B cell (primary cell): Measurements from ENCODE around the gene CERK. TPM values are rescaled to one million over a fixed set of nuclear protein-coding genes. Genes with fewer than 3 reads are reported as not detected.

Experiments used
- ATAC-seq: fragments of 200-7000 bp; cut with Tn5 transposase; one replicate; pipeline ENCODE4 v1.10.0; 2021; ENCODE audit warnings: low read depth, mild to moderate bottlenecking, moderate number of reproducible peaks, moderate library complexity
- CTCF ChIA-PET: fragments of 350-600 bp; sonication (Branson Sonifier 250); formaldehyde crosslinking; loops from one replicate; lab custom pipeline; 2021; ENCODE audit warnings: antibody characterized with exemption, inconsistent platforms; lab: Charles Lee
- POLR2A ChIA-PET: fragments of 350-600 bp; sonication (Branson Sonifier 250); formaldehyde crosslinking; loops from one replicate; lab custom pipeline; 2021; ENCODE audit warnings: antibody characterized with exemption; lab: Charles Lee
- DNase-seq: peaks from one replicate; pipeline ENCODE4 v3.0.0; 2013
- H2AFZ ChIP-seq: 2 replicates; pipeline ENCODE4 v1.6.1; 2012; ENCODE audit warnings: mild to moderate bottlenecking, low read depth, low read length; ENCODE audit not compliant: insufficient read depth, poor library complexity, severe bottlenecking
- H3K27ac ChIP-seq, 2 donors: 1 replicate in 1 of 2; 2 replicates in 1 of 2; pipeline ENCODE4 v1.5.1; 2012 to 2013; ENCODE audit warnings: low read length in 2 of 2, mild to moderate bottlenecking in 2 of 2, moderate library complexity in 1 of 2
- H3K27me3 ChIP-seq, 4 experiments: fragments of 200-600 bp in 1 of 4; sonication (generic) in 1 of 4; replicated peaks in 1 of 4; 1 replicate in 2 of 4; 2 replicates in 2 of 4; pipeline versions ENCODE4 v1.6.1 to v1.7.0; 2013 to 2016; ENCODE audit warnings: low read length in 3 of 4, mild to moderate bottlenecking in 2 of 4, mixed read lengths in 1 of 4, moderate library complexity in 1 of 4; ENCODE audit not compliant: insufficient read depth in 4 of 4, control insufficient read depth in 3 of 4; ENCODE audit errors: control extremely low read depth in 1 of 4
- H3K36me3 ChIP-seq, 2 experiments: replicated peaks in 1 of 2; 1 replicate in 1 of 2; 2 replicates in 1 of 2; pipeline versions ENCODE4 v1.6.1 to v1.7.1; 2013; ENCODE audit warnings: low read length in 1 of 2; ENCODE audit not compliant: insufficient read depth in 2 of 2, control insufficient read depth in 1 of 2; ENCODE audit errors: control extremely low read depth in 1 of 2, extremely low read depth in 1 of 2
- H3K4me1 ChIP-seq, 2 donors: fragments of 200-600 bp in 1 of 2; sonication (generic) in 1 of 2; 1 replicate in 1 of 2; 2 replicates in 1 of 2; pipeline versions ENCODE4 v1.5.1 to v1.6.1; 2013 to 2017; ENCODE audit warnings: low read length in 2 of 2; ENCODE audit not compliant: control insufficient read depth in 2 of 2, insufficient read depth in 2 of 2
- H3K4me2 ChIP-seq: replicated peaks from 2 replicates; pipeline ENCODE3; 2012; ENCODE audit warnings: mild to moderate bottlenecking, low read depth, low read length; ENCODE audit not compliant: poor library complexity, severe bottlenecking
- H3K4me3 ChIP-seq, 5 experiments: fragments of 200-600 bp in 1 of 5; sonication (generic) in 1 of 5; 1 replicate in 3 of 5; 2 replicates in 2 of 5; pipeline versions ENCODE4 v1.5.1 to v1.7.0; 2011 to 2016; ENCODE audit warnings: low read length in 4 of 5, mild to moderate bottlenecking in 4 of 5, low read depth in 2 of 5, control low read depth in 1 of 5, moderate library complexity in 1 of 5; ENCODE audit not compliant: insufficient read depth in 1 of 5; ENCODE audit errors: control extremely low read depth in 1 of 5, extremely low read depth in 1 of 5
- H3K79me2 ChIP-seq: fragments of 200-600 bp; sonication (generic); one replicate; pipeline ENCODE4 v1.6.0; 2016; ENCODE audit warnings: low read length; ENCODE audit not compliant: control insufficient read depth, insufficient read depth
- H3K9ac ChIP-seq: fragments of 200-600 bp; sonication (generic); 2 replicates; pipeline ENCODE4 v1.6.1; 2017; ENCODE audit warnings: mild to moderate bottlenecking, low read length, moderate library complexity
- H3K9me3 ChIP-seq, 3 donors: one replicate each; pipeline versions ENCODE4 v1.6.1 to v1.7.1; 2013; ENCODE audit warnings: low read length in 2 of 3; ENCODE audit not compliant: control insufficient read depth in 2 of 3, insufficient read depth in 1 of 3; ENCODE audit errors: control extremely low read depth in 1 of 3
- H4K20me1 ChIP-seq: 2 replicates; pipeline ENCODE4 v1.6.0; 2012; ENCODE audit warnings: mild to moderate bottlenecking, low read length; ENCODE audit not compliant: insufficient read depth, control insufficient read depth, poor library complexity, severe bottlenecking
- H3K27ac Mint-ChIP-seq: one replicate; pipeline ENCODE4 v1.8.0; 2021; ENCODE audit warnings: mixed read lengths
- H3K27me3 Mint-ChIP-seq: one replicate; pipeline ENCODE4 v1.8.0; 2021; ENCODE audit warnings: mixed read lengths
- H3K4me1 Mint-ChIP-seq: one replicate; pipeline ENCODE4 v1.8.0; 2021; ENCODE audit warnings: mixed read lengths
- H3K4me3 Mint-ChIP-seq: one replicate; pipeline ENCODE4 v1.8.0; 2021; ENCODE audit warnings: mixed read lengths
- H3K9me3 Mint-ChIP-seq: one replicate; pipeline ENCODE4 v1.8.0; 2022; ENCODE audit warnings: mixed read lengths; ENCODE audit not compliant: insufficient read depth
- EZH2 ChIP-seq: IDR thresholded peaks from 2 replicates; pipeline ENCODE4 v1.6.1; 2012; ENCODE audit warnings: borderline replicate concordance, low read depth, mild to moderate bottlenecking, moderate library complexity, low read length; ENCODE audit not compliant: insufficient read depth, poor library complexity, severe bottlenecking
- WGBS: methylation state at CpG from one replicate; pipeline ENCODE4 v1.1.5; 2013; ENCODE audit warnings: missing lambda C conversion rate; ENCODE audit not compliant: insufficient coverage; 5-methylcytosine and 5-hydroxymethylcytosine counted together
- intact Hi-C: fragments of 100-400 bp; cut with micrococcal nuclease; formaldehyde crosslinking; loops from one replicate; pipeline ENCODE4 v1.10.0; 2022
- polyA plus RNA-seq: library from polyadenylated mRNA; depleted of rRNA; stranded (reverse); fragments of >200 nt; gene quantifications from 2 replicates; pipeline ENCODE4 v1.2.3, GENCODE V29; 2012
- total RNA-seq, 2 donors: library from RNA; stranded (reverse); fragments of 120-200 nt in 1 of 2; gene quantifications; 1 replicate in 1 of 2; 2 replicates in 1 of 2; pipeline versions ENCODE4 v1.2.3 to v1.2.4, GENCODE V29; 2013 to 2022
- TF ChIP-seq, protein P1 (sequence below): fragments of 200-600 bp; IDR thresholded peaks from one replicate; pipeline ENCODE4 v1.8.0; 2022; ENCODE audit warnings: antibody characterized with exemption, mild to moderate bottlenecking

The CERK gene
- total and polyA plus RNA-seq, 2 donors (not counting 1 experiment from before 2014, with no cell fraction given), result 23.2 to 48.3 TPM

DNA sequence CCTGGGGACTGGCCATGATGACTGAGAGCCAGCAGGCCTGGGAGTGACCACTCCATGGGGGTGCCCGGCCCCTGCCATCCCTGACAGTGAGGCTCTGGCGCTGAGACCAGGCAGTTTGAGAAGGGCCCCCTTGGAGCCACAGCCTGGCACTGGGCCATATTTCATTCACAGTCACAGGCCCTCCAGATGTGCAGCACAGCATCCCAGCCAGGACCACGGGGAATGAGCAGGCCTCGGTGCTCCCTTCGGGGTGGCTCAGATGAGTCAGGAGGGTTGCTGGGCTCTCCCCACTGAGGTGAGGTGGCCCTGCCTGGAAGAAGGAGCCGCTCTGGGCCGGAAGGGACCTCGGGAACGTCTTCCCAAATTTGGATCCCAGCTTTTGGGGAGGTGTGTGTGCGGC, 64.8 kb downstream of the CERK start:
- Histone ChIP-seq H3K79me2 (peaks cover 32% of the 10 kb centered on the region), H3K9ac (peak overlapping the region; percentile 40), H3K4me2 (peak overlapping the region; percentile 76), H3K9me3 (peaks cover 0 to 4% (median 0%) of the 10 kb centered on the region in 3 donors), H3K4me1 (peaks cover 32 to 39% of the 10 kb centered on the region in 2 donors), H3K36me3 (peaks cover 0 to 50% of the 10 kb centered on the region in 2 experiments), H2AFZ (no peak overlapping the region), H4K20me1 (peaks cover 66% of the 10 kb centered on the region), H3K4me3 (no peak overlapping the region), H3K27me3 (peaks cover 0 to 21% (median 0%) of the 10 kb centered on the region in 4 experiments), H3K27ac (no peak overlapping the region)
- TF ChIP-seq, protein P1, sequence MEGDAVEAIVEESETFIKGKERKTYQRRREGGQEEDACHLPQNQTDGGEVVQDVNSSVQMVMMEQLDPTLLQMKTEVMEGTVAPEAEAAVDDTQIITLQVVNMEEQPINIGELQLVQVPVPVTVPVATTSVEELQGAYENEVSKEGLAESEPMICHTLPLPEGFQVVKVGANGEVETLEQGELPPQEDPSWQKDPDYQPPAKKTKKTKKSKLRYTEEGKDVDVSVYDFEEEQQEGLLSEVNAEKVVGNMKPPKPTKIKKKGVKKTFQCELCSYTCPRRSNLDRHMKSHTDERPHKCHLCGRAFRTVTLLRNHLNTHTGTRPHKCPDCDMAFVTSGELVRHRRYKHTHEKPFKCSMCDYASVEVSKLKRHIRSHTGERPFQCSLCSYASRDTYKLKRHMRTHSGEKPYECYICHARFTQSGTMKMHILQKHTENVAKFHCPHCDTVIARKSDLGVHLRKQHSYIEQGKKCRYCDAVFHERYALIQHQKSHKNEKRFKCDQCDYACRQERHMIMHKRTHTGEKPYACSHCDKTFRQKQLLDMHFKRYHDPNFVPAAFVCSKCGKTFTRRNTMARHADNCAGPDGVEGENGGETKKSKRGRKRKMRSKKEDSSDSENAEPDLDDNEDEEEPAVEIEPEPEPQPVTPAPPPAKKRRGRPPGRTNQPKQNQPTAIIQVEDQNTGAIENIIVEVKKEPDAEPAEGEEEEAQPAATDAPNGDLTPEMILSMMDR, result no peak
- no peak for TF ChIP-seq EZH2
- CTCF ChIA-PET, result interaction anchor here (1.1 to 4.3 kb wide), 2 partner anchors 9 to 110 kb away, joined by 4 to 28 read pairs; no protein-coding TSS in a partner anchor
- peak overlapping the region; percentile 93 for H3K4me3 Mint-ChIP-seq
- POLR2A ChIA-PET, result interaction anchor here (1.9 kb wide), 1 partner anchor 80 kb away, joined by 5 read pairs; no protein-coding TSS in a partner anchor
- intact Hi-C loops, result loop anchor here (5.0 kb wide), 1 partner anchor 61 kb away; no protein-coding TSS in a partner anchor
- H3K4me1 Mint-ChIP-seq, result peaks cover 34% of the 10 kb centered on the region
- H3K9me3 Mint-ChIP-seq, result no peaks in the 10 kb centered on the region
- 67% methylated on average over 10 of the region's 10 CpGs for WGBS
- peak overlapping the region; percentile 92 for H3K27ac Mint-ChIP-seq
- H3K27me3 Mint-ChIP-seq, result no peaks in the 10 kb centered on the region
- DNase-seq (no peak), ATAC-seq (no peak)

DNA sequence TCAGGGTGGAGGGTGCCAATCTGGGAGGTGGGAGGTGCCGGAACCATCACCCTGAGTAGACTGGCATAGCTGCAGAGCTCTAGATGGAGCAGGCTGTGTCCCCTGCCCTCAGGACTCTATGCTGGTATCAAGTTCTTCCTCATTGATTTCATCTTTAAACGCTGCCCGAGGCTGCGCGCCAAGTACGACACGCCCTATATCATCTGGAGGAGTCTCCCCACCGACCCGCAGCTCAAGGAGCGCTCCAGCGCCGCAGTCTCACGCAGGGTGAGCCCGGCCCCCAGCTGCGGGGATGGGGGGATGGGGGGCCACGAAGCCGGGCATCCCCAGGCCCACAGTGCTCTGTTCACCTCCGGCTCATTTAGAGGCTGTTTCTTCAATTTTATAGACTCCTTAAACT, 65.3 kb downstream of the CERK start:
- H2AFZ ChIP-seq, result no peak overlapping the region
- Mint-ChIP-seq H3K4me3 (peak overlapping the region; percentile 93), H3K4me1 (peaks cover 34% of the 10 kb centered on the region), H3K27me3 (no peaks in the 10 kb centered on the region), H3K27ac (peak overlapping the region; percentile 92), H3K9me3 (no peaks in the 10 kb centered on the region)
- no peak for DNase-seq
- peaks cover 0 to 50% of the 10 kb centered on the region in 2 experiments for H3K36me3 ChIP-seq
- no peak overlapping the region for H3K4me3 ChIP-seq
- TF ChIP-seq, protein P1, result no peak
- no peak for TF ChIP-seq EZH2
- peaks cover 0 to 21% (median 0%) of the 10 kb centered on the region in 4 experiments for H3K27me3 ChIP-seq
- peaks cover 61% of the 10 kb centered on the region for H4K20me1 ChIP-seq
- H3K4me2 ChIP-seq, result no peak overlapping the region
- peaks cover 32 to 39% of the 10 kb centered on the region in 2 donors for H3K4me1 ChIP-seq
- no peak overlapping the region for H3K27ac ChIP-seq
- intact Hi-C loops, result loop anchor here (5.0 kb wide), 1 partner anchor 60 kb away; no protein-coding TSS in a partner anchor
- no peak for ATAC-seq
- 62% methylated on average over 16 of the region's 18 CpGs for WGBS
- H3K9ac ChIP-seq, result no peak overlapping the region
- ChIA-PET POLR2A (interaction anchor here (1.9 kb wide), 1 partner anchor 79 kb away, joined by 5 read pairs; no protein-coding TSS in a partner anchor), CTCF (interaction anchor here (1.1 to 4.3 kb wide), 3 partner anchors 9 to 110 kb away, joined by 4 to 28 read pairs (median 5); no protein-coding TSS in a partner anchor)
- peaks cover 0 to 4% (median 0%) of the 10 kb centered on the region in 3 donors for H3K9me3 ChIP-seq
- H3K79me2 ChIP-seq, result peaks cover 32% of the 10 kb centered on the region
